Gastroesophageal sphincter (tissue), 3 donors: ENCODE data around the gene AZIN2.

ENCODE experiments used
- CTCF ChIP-seq, 4 experiments: fragments of 200-600 bp in 2 of 4; fragments of 450-650 bp in 2 of 4; sonication (generic) in 1 of 4; IDR thresholded peaks; one replicate each; pipeline ENCODE4 v1.5.1; 2017 to 2019; ENCODE audit warnings: antibody characterized with exemption in 4 of 4, mild to moderate bottlenecking in 2 of 4, moderate library complexity in 2 of 4
- EP300 ChIP-seq: sonication (generic); formaldehyde crosslinking; IDR thresholded peaks from one replicate; pipeline ENCODE4 v1.6.1; 2017; ENCODE audit warnings: antibody characterized with exemption, mild to moderate bottlenecking
- POLR2A ChIP-seq, 2 donors: fragments of 450-650 bp; IDR thresholded peaks; one replicate each; pipeline ENCODE4 v1.6.1; 2017; ENCODE audit warnings: antibody characterized with exemption in 2 of 2, mild to moderate bottlenecking in 2 of 2, moderate library complexity in 1 of 2

GRCh38 chr1:33032126-33032869, 48.7 kb upstream of the AZIN2 start:
- TF ChIP-seq CTCF (IDR thresholded peaks at IDR 0.05) (no peak), POLR2A (IDR thresholded peaks at IDR 0.05) (no peak), EP300 (no peak)
